CD4-positive, alpha-beta T cell (primary cell): ENCODE results near the gene ABHD10. TPM values are rescaled to one million over a fixed set of nuclear protein-coding genes. Genes with fewer than 3 reads are reported as not detected.

Source experiments
- ATAC-seq: fragments of 200-7000 bp; cut with Tn5 transposase; one replicate; pipeline ENCODE4 v1.10.0; 2022; ENCODE audit warnings: mild to moderate bottlenecking; ENCODE audit not compliant: poor library complexity
- CTCF ChIA-PET: fragments of 350-600 bp; sonication (Branson Sonifier 250); formaldehyde crosslinking; loops from one replicate; lab custom pipeline; 2021; ENCODE audit warnings: antibody characterized with exemption, inconsistent platforms; lab: Charles Lee
- POLR2A ChIA-PET: fragments of 350-600 bp; sonication (Branson Sonifier 250); formaldehyde crosslinking; loops from one replicate; lab custom pipeline; 2021; ENCODE audit warnings: antibody characterized with exemption, inconsistent platforms; lab: Charles Lee
- DNase-seq, 14 experiments: peaks; one replicate each; pipeline ENCODE4 v3.0.0-alpha.2; 2013 to 2020; ENCODE audit warnings: mixed read lengths in 2 of 14
- H3K27ac ChIP-seq, 2 donors: one replicate each; pipeline versions ENCODE4 v1.5.1 to v1.7.0; 2013; ENCODE audit warnings: low read length in 2 of 2, low read depth in 1 of 2, mild to moderate bottlenecking in 1 of 2
- H3K27me3 ChIP-seq, 2 experiments: 1 replicate in 1 of 2; 2 replicates in 1 of 2; pipeline versions ENCODE4 v1.6.1 to v1.7.0; 2013; ENCODE audit warnings: low read length in 2 of 2, control low read depth in 1 of 2, mild to moderate bottlenecking in 1 of 2, moderate library complexity in 1 of 2; ENCODE audit not compliant: insufficient read depth in 2 of 2, control insufficient read depth in 1 of 2
- H3K36me3 ChIP-seq: one replicate; pipeline ENCODE4 v1.6.1; 2013; ENCODE audit warnings: low read length, control low read depth; ENCODE audit not compliant: insufficient read depth
- H3K4me1 ChIP-seq: one replicate; pipeline ENCODE4 v1.6.1; 2013; ENCODE audit warnings: low read length, control low read depth; ENCODE audit not compliant: insufficient read depth
- H3K4me3 ChIP-seq: one replicate; pipeline ENCODE4 v1.5.1; 2013; ENCODE audit warnings: mild to moderate bottlenecking, low read length, moderate library complexity
- H3K9me3 ChIP-seq, 2 experiments: 1 replicate in 1 of 2; 2 replicates in 1 of 2; pipeline versions ENCODE4 v1.6.1 to v1.7.0; 2013; ENCODE audit warnings: low read length in 2 of 2, mild to moderate bottlenecking in 2 of 2, control low read depth in 1 of 2, moderate library complexity in 1 of 2; ENCODE audit not compliant: control insufficient read depth in 1 of 2, insufficient read depth in 1 of 2
- H3K27ac Mint-ChIP-seq: one replicate; pipeline ENCODE4 v1.8.0; 2020; ENCODE audit warnings: mixed read lengths
- H3K27me3 Mint-ChIP-seq: one replicate; pipeline ENCODE4 v1.8.0; 2021; ENCODE audit warnings: mixed read lengths
- H3K36me3 Mint-ChIP-seq: one replicate; pipeline ENCODE4 v1.8.0; 2021; ENCODE audit warnings: low read depth, mixed read lengths
- H3K4me1 Mint-ChIP-seq: one replicate; pipeline ENCODE4 v1.8.0; 2021; ENCODE audit warnings: low read depth, mixed read lengths
- H3K4me3 Mint-ChIP-seq: one replicate; pipeline ENCODE4 v1.8.0; 2020; ENCODE audit warnings: mild to moderate bottlenecking, mixed read lengths
- H3K9me3 Mint-ChIP-seq: one replicate; pipeline ENCODE4 v1.8.0; 2020; ENCODE audit warnings: mixed read lengths
- intact Hi-C, 2 experiments: fragments of 100-400 bp; cut with DNase I in 1 of 2; cut with micrococcal nuclease in 1 of 2; formaldehyde crosslinking; loops; one replicate each; pipeline versions ENCODE4 v1.15.1 to v1.9.0; 2023 to 2025; cut with DNase I, micrococcal nuclease
- total RNA-seq, 174 experiments: library from RNA in 2 of 174; stranded (reverse) in 2 of 174; gene quantifications; one replicate each; pipeline ENCODE4 v1.2.3 and lab custom pipeline; 2021 to 2026
- TF ChIP-seq, protein P1 (sequence below): fragments of 200-600 bp; IDR thresholded peaks from one replicate; pipeline ENCODE4 v1.8.0; 2022; ENCODE audit warnings: antibody characterized with exemption, mild to moderate bottlenecking

Gene ABHD10
- total RNA-seq, 2 experiments from 2014 or later, result 28.2 to 32.5 TPM

DNA sequence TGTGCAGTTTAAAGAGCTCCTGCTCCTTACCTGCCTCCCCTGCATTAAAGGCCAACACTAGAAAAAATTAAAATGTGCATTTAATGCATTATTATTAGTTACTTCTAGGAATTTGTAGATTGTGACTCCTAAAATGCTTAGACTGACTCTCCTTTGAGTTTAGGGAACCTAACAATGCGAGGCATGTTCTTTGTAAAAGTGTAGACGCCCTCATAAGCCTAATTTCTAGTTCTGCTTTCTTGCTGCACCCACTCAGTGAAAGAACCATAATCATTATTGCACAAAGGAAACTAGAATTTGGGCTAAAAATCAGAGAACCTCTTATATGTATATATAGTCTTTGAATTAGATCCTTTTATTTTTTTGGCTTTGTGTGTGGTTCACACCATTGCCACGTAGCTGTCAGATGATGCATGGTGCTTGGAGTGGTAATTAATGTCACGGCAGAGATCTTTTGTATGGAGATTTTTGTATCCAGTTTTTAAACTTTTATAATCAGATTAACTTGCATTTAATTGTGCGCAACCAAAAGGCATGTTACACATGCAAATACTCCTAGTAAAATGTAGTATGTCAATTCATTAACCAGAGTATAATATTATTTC, 710 bp downstream of the ABHD10 start:
- H3K4me3 Mint-ChIP-seq, result peak overlapping the region; percentile 95
- peak overlapping the region; percentile 94 for H3K27ac Mint-ChIP-seq
- Histone ChIP-seq H3K36me3 (peaks cover 5% of the 10 kb centered on the region), H3K4me1 (peaks cover 11% of the 10 kb centered on the region), H3K4me3 (peak overlapping the region; percentile 75), H3K9me3 (no peaks in the 10 kb centered on the region), H3K27me3 (no peaks in the 10 kb centered on the region), H3K27ac (peak overlapping the region; percentile 56 to 74)
- DNase-seq (peak in 3 of 14 experiments; percentile 27 to 49 (median 49)), ATAC-seq (peak; percentile 8)
- H3K36me3 Mint-ChIP-seq, result peaks cover 34% of the 10 kb centered on the region
- no peaks in the 10 kb centered on the region for H3K27me3 Mint-ChIP-seq
- ChIA-PET CTCF (interaction anchor here (1.1 to 3.6 kb wide), 4 partner anchors 10 to 262 kb away, joined by 5 to 16 read pairs (median 6); no protein-coding TSS in a partner anchor), POLR2A (interaction anchor here (0.6 to 2.4 kb wide), 23 partner anchors 7 to 996 kb away, joined by 3 to 41 read pairs (median 7); partner anchors contain the start of genes ATG3, CD200R1, PHLDB2 and SLC35A5)
- peaks cover 56% of the 10 kb centered on the region for H3K4me1 Mint-ChIP-seq
- intact Hi-C loops, result loop anchor here (5.0 to 10.0 kb wide), 4 partner anchors 33 to 905 kb away; partner anchors contain the start of genes CD96 (in 1 of the 2) and NECTIN3 (in 1 of the 2)
- H3K9me3 Mint-ChIP-seq, result no peaks in the 10 kb centered on the region
- TF ChIP-seq, protein P1, sequence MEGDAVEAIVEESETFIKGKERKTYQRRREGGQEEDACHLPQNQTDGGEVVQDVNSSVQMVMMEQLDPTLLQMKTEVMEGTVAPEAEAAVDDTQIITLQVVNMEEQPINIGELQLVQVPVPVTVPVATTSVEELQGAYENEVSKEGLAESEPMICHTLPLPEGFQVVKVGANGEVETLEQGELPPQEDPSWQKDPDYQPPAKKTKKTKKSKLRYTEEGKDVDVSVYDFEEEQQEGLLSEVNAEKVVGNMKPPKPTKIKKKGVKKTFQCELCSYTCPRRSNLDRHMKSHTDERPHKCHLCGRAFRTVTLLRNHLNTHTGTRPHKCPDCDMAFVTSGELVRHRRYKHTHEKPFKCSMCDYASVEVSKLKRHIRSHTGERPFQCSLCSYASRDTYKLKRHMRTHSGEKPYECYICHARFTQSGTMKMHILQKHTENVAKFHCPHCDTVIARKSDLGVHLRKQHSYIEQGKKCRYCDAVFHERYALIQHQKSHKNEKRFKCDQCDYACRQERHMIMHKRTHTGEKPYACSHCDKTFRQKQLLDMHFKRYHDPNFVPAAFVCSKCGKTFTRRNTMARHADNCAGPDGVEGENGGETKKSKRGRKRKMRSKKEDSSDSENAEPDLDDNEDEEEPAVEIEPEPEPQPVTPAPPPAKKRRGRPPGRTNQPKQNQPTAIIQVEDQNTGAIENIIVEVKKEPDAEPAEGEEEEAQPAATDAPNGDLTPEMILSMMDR, result no peak

DNA sequence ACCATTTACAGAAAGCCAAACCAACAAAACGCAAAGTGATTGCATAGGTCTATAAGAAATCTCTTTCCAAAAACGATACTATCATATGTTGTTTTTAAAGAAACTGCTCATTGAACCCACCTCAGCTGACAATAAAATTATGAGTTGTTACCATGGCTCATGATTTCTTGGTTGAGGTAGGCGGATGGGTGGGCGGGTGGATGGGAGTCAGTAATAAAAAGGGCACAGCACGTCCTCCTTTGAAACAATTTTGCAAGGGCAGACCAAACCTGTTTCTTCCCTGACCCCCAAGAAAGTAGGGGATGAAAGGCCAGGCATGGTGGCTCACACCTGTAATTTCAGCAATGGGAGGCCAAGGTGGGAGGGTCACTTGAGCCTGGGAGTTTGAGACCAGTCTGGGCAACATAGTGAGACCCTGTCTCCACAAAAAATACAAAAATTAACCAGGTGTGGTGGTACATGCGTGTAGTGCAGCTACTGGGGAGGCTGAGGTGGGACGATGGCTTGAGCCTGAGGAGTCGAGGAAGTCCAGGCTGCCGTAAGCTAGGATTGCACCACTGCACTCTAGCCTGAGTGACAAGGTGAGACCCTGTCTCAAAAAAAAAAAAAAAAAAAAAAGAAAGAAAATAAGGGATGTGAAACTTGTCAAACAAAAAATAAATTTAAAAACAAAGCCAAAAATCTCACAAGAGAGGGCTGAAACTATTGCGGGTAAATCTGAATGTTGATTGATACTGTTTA, 2.1 kb downstream of the ABHD10 start:
- Histone ChIP-seq H3K36me3 (peaks cover 6% of the 10 kb centered on the region), H3K9me3 (no peaks in the 10 kb centered on the region), H3K4me1 (peaks cover 11% of the 10 kb centered on the region), H3K4me3 (no peak overlapping the region), H3K27me3 (no peaks in the 10 kb centered on the region), H3K27ac (no peak overlapping the region)
- POLR2A ChIA-PET, result interaction anchor here (0.8 to 2.3 kb wide), 3 partner anchors 9 to 315 kb away, joined by 3 to 15 read pairs (median 3); no protein-coding TSS in a partner anchor
- CTCF ChIA-PET, result interaction anchor here (0.8 to 1.8 kb wide), 2 partner anchors 14 to 33 kb away, joined by 4 to 5 read pairs; no protein-coding TSS in a partner anchor
- Mint-ChIP-seq H3K4me3 (peak overlapping the region; percentile 95), H3K27me3 (no peaks in the 10 kb centered on the region), H3K9me3 (no peaks in the 10 kb centered on the region), H3K27ac (no peak overlapping the region), H3K4me1 (peaks cover 69% of the 10 kb centered on the region), H3K36me3 (peaks cover 47% of the 10 kb centered on the region)
- DNase-seq (no peak), ATAC-seq (no peak)
- TF ChIP-seq, protein P1, result no peak
- intact Hi-C loops, result no loop called here

DNA sequence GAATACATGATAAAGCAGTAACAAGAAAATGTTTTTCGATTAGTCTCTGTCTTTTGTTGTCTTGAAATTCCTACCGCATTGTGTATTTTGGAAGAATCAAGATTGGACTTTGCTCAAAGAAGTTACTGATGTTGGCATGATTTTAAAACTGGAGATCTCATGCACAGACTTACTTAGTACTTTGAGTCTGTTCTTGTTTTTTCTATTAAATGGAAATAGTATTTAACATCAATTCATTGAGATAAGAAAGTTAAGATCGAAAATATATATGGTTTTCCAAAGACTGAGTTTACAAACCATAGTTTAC, 2.6 kb downstream of the ABHD10 start:
- ChIA-PET POLR2A (interaction anchor here (0.8 to 1.2 kb wide), 2 partner anchors 8 to 315 kb away, joined by 3 read pairs; no protein-coding TSS in a partner anchor), CTCF (interaction anchor here (1.8 kb wide), 1 partner anchor 32 kb away, joined by 5 read pairs; no protein-coding TSS in a partner anchor)
- H3K9me3 Mint-ChIP-seq, result no peaks in the 10 kb centered on the region
- Histone ChIP-seq H3K36me3 (peaks cover 8% of the 10 kb centered on the region), H3K9me3 (no peaks in the 10 kb centered on the region), H3K4me3 (no peak overlapping the region), H3K27ac (no peak overlapping the region), H3K27me3 (no peaks in the 10 kb centered on the region), H3K4me1 (peaks cover 11% of the 10 kb centered on the region)
- H3K4me3 Mint-ChIP-seq, result peak overlapping the region; percentile 52
- peaks cover 74% of the 10 kb centered on the region for H3K4me1 Mint-ChIP-seq
- intact Hi-C loops, result no loop called here
- no peaks in the 10 kb centered on the region for H3K27me3 Mint-ChIP-seq
- H3K27ac Mint-ChIP-seq, result no peak overlapping the region
- TF ChIP-seq, protein P1, result no peak
- peaks cover 52% of the 10 kb centered on the region for H3K36me3 Mint-ChIP-seq
- DNase-seq, result no peak
- no peak for ATAC-seq
